HepG2 (cell line): ENCODE measurements around the gene ARHGAP26. TPM values are rescaled to one million over a fixed set of nuclear protein-coding genes. Genes with fewer than 3 reads are reported as not detected.

Source experiments
- ATAC-seq: fragments of 200-7000 bp; cut with Tn5 transposase; 3 replicates; pipeline ENCODE4 v1.9.1; 2020; ENCODE audit warnings: mild to moderate bottlenecking, moderate library complexity
- BruUV-seq: library from RNA; stranded (reverse); fragments of 400-500 nt; replicated peaks from 2 replicates; lab custom pipeline; 2021; lab: Mats Ljungman, UMichigan
- CTCF ChIA-PET: fragments of 300-600 bp; formaldehyde crosslinking; extraction: SDS; loops from one replicate; lab custom pipeline; 2021; ENCODE audit warnings: low total read pairs, inconsistent platforms, low intra/inter-chr PET ratio; lab: Yijun Ruan, JAX
- POLR2A ChIA-PET: fragments of 350-600 bp; sonication (Branson Sonifier 250); formaldehyde crosslinking; loops from one replicate; lab custom pipeline; 2020; ENCODE audit warnings: antibody characterized with exemption, inconsistent platforms; lab: Yijun Ruan, JAX
- DNase-seq: peaks from one replicate; pipeline ENCODE4 v3.0.0-alpha.2; 2015; ENCODE audit warnings: low spot score
- FAIRE-seq: peaks from 3 replicates; lab custom pipeline; 2011; peaks lifted over from hg19 to GRCh38; lab: Jason Lieb, UNC
- H2AFZ ChIP-seq: one replicate; pipeline ENCODE4 v1.6.1; 2011; ENCODE audit warnings: low read length, inconsistent platforms
- H3K27ac ChIP-seq: fragments of 300-600 bp; 3 replicates; pipeline ENCODE4 v1.8.0; 2011; ENCODE audit warnings: mixed run types, mild to moderate bottlenecking, mixed read lengths, low read length, inconsistent platforms; ENCODE audit not compliant: insufficient read depth; ENCODE audit errors: extremely low read length
- H3K27me3 ChIP-seq, 2 experiments: fragments of 200-600 bp in 1 of 2; 2 replicates in 1 of 2; 3 replicates in 1 of 2; pipeline versions ENCODE4 v1.6.0 to v1.8.0; 2011; ENCODE audit warnings: low read length in 2 of 2, mild to moderate bottlenecking in 2 of 2, moderate library complexity in 2 of 2, inconsistent platforms in 1 of 2; ENCODE audit not compliant: insufficient read depth in 2 of 2, control insufficient read depth in 1 of 2
- H3K36me3 ChIP-seq, 2 experiments: fragments of 200-600 bp in 1 of 2; replicated peaks in 1 of 2; 2 replicates in 1 of 2; 3 replicates in 1 of 2; pipeline versions ENCODE4 v1.5.1 to v1.8.0; 2011; ENCODE audit warnings: low read length in 2 of 2, inconsistent platforms in 1 of 2; ENCODE audit not compliant: insufficient read depth in 2 of 2, control insufficient read depth in 1 of 2
- H3K4me1 ChIP-seq: 2 replicates; pipeline ENCODE4 v1.5.1; 2012; ENCODE audit warnings: low read length, inconsistent platforms; ENCODE audit not compliant: insufficient read depth
- H3K4me2 ChIP-seq: 2 replicates; pipeline ENCODE4 v1.6.0; 2011; ENCODE audit warnings: low read depth, low read length, inconsistent platforms
- H3K4me3 ChIP-seq, 3 experiments: fragments of 200-600 bp in 1 of 3; sonication (generic), shearing (Covaris generic) in 1 of 3; replicated peaks in 1 of 3; 2 replicates each; pipeline ENCODE4 v1.5.1; 2011 to 2016; ENCODE audit warnings: low read length in 3 of 3, inconsistent platforms in 2 of 3, low read depth in 2 of 3, mild to moderate bottlenecking in 2 of 3, control low read depth in 1 of 3, mixed read lengths in 1 of 3; ENCODE audit not compliant: insufficient read depth in 1 of 3
- H3K79me2 ChIP-seq: one replicate; pipeline ENCODE4 v1.6.1; 2011; ENCODE audit warnings: low read length, inconsistent platforms; ENCODE audit not compliant: insufficient read depth
- H3K9ac ChIP-seq: 2 replicates; pipeline ENCODE4 v1.6.0; 2011; ENCODE audit warnings: mild to moderate bottlenecking, low read depth, low read length, inconsistent platforms; ENCODE audit not compliant: insufficient read depth
- H3K9me3 ChIP-seq: 2 replicates; pipeline ENCODE4 v1.5.1; 2012; ENCODE audit warnings: mild to moderate bottlenecking, low read length
- H4K20me1 ChIP-seq: 2 replicates; pipeline ENCODE4 v1.6.0; 2011; ENCODE audit warnings: inconsistent platforms, mild to moderate bottlenecking, low read length, moderate library complexity; ENCODE audit not compliant: insufficient read depth
- CSRNP1 ChIP-seq: sonication (generic); formaldehyde crosslinking; IDR thresholded peaks from 2 replicates; pipeline ENCODE4 v1.8.1; 2023; ENCODE audit warnings: mild to moderate bottlenecking, missing genetic modification reagents
- HNRNPH1 ChIP-seq: fragments of 200-400 bp; formaldehyde crosslinking; optimal IDR thresholded peaks from 2 replicates; pipeline ENCODE3; 2017; ENCODE audit warnings: mild to moderate bottlenecking, low read depth, low read length
- HOXD1 ChIP-seq: sonication (generic); formaldehyde crosslinking; IDR thresholded peaks from 2 replicates; pipeline ENCODE4 v1.5.0; 2020; ENCODE audit warnings: missing genetic modification reagents
- TAF15 ChIP-seq: fragments of 200-400 bp; formaldehyde crosslinking; IDR thresholded peaks from one replicate; pipeline ENCODE4 v1.6.1; 2018; ENCODE audit warnings: mild to moderate bottlenecking, low read depth, low read length; ENCODE audit not compliant: poor library complexity, severe bottlenecking
- ZNF430 ChIP-seq: sonication (generic); formaldehyde crosslinking; IDR thresholded peaks from 2 replicates; pipeline ENCODE4 v1.9.0; 2021; ENCODE audit warnings: mild to moderate bottlenecking, missing genetic modification reagents
- ZSCAN29 ChIP-seq: sonication (generic); formaldehyde crosslinking; conservative IDR thresholded peaks from 2 replicates; pipeline ENCODE4 v1.4.0; 2020; ENCODE audit warnings: mild to moderate bottlenecking, missing genetic modification reagents
- WGBS: methylation state at CpG from one replicate; pipeline ENCODE4 v1.1.6; 2017; ENCODE audit warnings: low lambda C conversion rate; 5-methylcytosine and 5-hydroxymethylcytosine counted together
- in situ Hi-C: cut with HindIII; loops from 2 replicates; pipeline ENCODE4 v1.10.0; 2017; ENCODE audit warnings: low pct_unique_long_range_greater_than_20kb; ENCODE audit not compliant: extremely low pct_ligation_motif_present
- intact Hi-C: fragments of 100-400 bp; cut with micrococcal nuclease; formaldehyde crosslinking; loops from one replicate; pipeline ENCODE4 v1.10.0; 2022; ENCODE audit not compliant: unreplicated experiment
- polyA plus RNA-seq, 8 experiments: library from polyadenylated mRNA; depleted of rRNA in 3 of 8; stranded (reverse) in 7 of 8; unstranded in 1 of 8; fragments of >200 nt; fragmentation: Illumina TruSeq in 4 of 8; extraction: Trizol in 4 of 8; gene quantifications; 2 replicates each; pipeline versions ENCODE4 v1.2.1 to v1.2.3, GENCODE V29; 2011 to 2016; ENCODE audit warnings: low read depth in 4 of 8, missing spikeins in 1 of 8, mixed read lengths in 1 of 8; ENCODE audit not compliant: insufficient read depth in 1 of 8
- total RNA-seq, 5 experiments: library from RNA; depleted of rRNA; stranded (reverse); fragments of >200 nt; fragmentation: Illumina TruSeq; extraction: Trizol; gene quantifications; 2 replicates each; pipeline ENCODE4 v1.2.3, GENCODE V29; 2016; ENCODE audit warnings: low read depth in 1 of 5

ARHGAP26 gene
- total and polyA plus RNA-seq, 2 of the 13 experiments (the other 11 are each of a cell fraction or from before 2014, with no cell fraction given), result 9.6 to 18.2 TPM

GRCh38 chr5:142789206-142789605 is 19.0 kb downstream of the ARHGAP26 start:
- FAIRE-seq (no peak), DNase-seq (no peak), ATAC-seq (no peak)
- TF ChIP-seq HOXD1 (no peak), ZSCAN29 (CRISPR knock-in tag) (no peak), CSRNP1 (CRISPR knock-in tag) (no peak), ZNF430 (CRISPR knock-in tag) (no peak), HNRNPH1 (no peak), TAF15 (no peak)
- in situ Hi-C loops, result no loop called here
- no peak overlapping the region for H3K9ac ChIP-seq
- H3K27ac ChIP-seq, result no peak overlapping the region
- no peaks in the 10 kb centered on the region for H3K27me3 ChIP-seq
- ChIA-PET CTCF (no interaction called here), POLR2A (no interaction called here)
- H3K4me3 ChIP-seq, result no peak overlapping the region
- H4K20me1 ChIP-seq, result no peaks in the 10 kb centered on the region
- BruUV-seq, result no TSS peak
- no peaks in the 10 kb centered on the region for H3K36me3 ChIP-seq
- H3K4me2 ChIP-seq, result no peak overlapping the region
- peaks cover 16% of the 10 kb centered on the region for H3K4me1 ChIP-seq
- WGBS, result 86% methylated on average over 1 of the region's 1 CpG
- no peaks in the 10 kb centered on the region for H3K9me3 ChIP-seq
- H2AFZ ChIP-seq, result no peak overlapping the region
- intact Hi-C loops, result no loop called here
- peaks cover 14% of the 10 kb centered on the region for H3K79me2 ChIP-seq
